Neutrophil (primary cell): ENCODE results near the gene TCERG1L.

Experiments
- H3K27ac ChIP-seq: fragments of 200-600 bp; sonication (generic); 2 replicates; pipeline ENCODE4 v1.5.1; 2016; ENCODE audit warnings: mild to moderate bottlenecking, moderate library complexity
- H3K27me3 ChIP-seq: fragments of 200-600 bp; sonication (generic); 2 replicates; pipeline ENCODE4 v1.6.0; 2016; ENCODE audit warnings: mild to moderate bottlenecking
- H3K36me3 ChIP-seq: fragments of 200-600 bp; sonication (generic); 2 replicates; pipeline ENCODE4 v1.5.1; 2017
- H3K4me1 ChIP-seq, 2 experiments: fragments of 200-600 bp in 1 of 2; sonication (generic) in 1 of 2; 1 replicate in 1 of 2; 2 replicates in 1 of 2; pipeline versions ENCODE4 v1.5.1 to v1.6.1; 2013 to 2016; ENCODE audit warnings: low read depth in 1 of 2, low read length in 1 of 2, mild to moderate bottlenecking in 1 of 2, moderate library complexity in 1 of 2; ENCODE audit not compliant: control insufficient read depth in 1 of 2, insufficient read depth in 1 of 2
- H3K4me3 ChIP-seq, 2 experiments: fragments of 200-600 bp in 1 of 2; sonication (generic) in 1 of 2; 1 replicate in 1 of 2; 2 replicates in 1 of 2; pipeline ENCODE4 v1.5.1; 2013 to 2016; ENCODE audit warnings: low read depth in 1 of 2, low read length in 1 of 2, mild to moderate bottlenecking in 1 of 2, moderate library complexity in 1 of 2
- H3K9me3 ChIP-seq: fragments of 200-600 bp; sonication (generic); 2 replicates; pipeline ENCODE4 v1.5.1; 2016
- CTCF ChIP-seq: fragments of 200-600 bp; sonication (generic); IDR thresholded peaks from 2 replicates; pipeline ENCODE4 v1.5.1; 2016; ENCODE audit warnings: antibody characterized with exemption

TCERG1L gene

GRCh38 chr10:131320860-131321604 is 9.5 kb upstream of the TCERG1L start:
- no peak overlapping the region for H3K27ac ChIP-seq
- H3K27me3 ChIP-seq: peaks cover 41% of the 10 kb centered on the region

GRCh38 chr10:131318814-131319213 is 7.3 kb upstream of the TCERG1L start:
- peaks cover 59% of the 10 kb centered on the region for H3K27me3 ChIP-seq

More at GRCh38 chr10:131320860-131321604, 9.5 kb upstream of the TCERG1L start:
- H3K9me3 ChIP-seq: no peaks in the 10 kb centered on the region
- H3K36me3 ChIP-seq: no peaks in the 10 kb centered on the region
- no peaks in the 10 kb centered on the region for H3K4me1 ChIP-seq
- H3K4me3 ChIP-seq: no peak overlapping the region
- TF ChIP-seq CTCF: no peak

GRCh38 chr10:131318291-131318690 is 6.8 kb upstream of the TCERG1L start:
- no peak for TF ChIP-seq CTCF
- H3K4me1 ChIP-seq: no peaks in the 10 kb centered on the region
- no peaks in the 10 kb centered on the region for H3K36me3 ChIP-seq
- H3K27ac ChIP-seq: no peak overlapping the region
- no peak overlapping the region for H3K4me3 ChIP-seq
- H3K9me3 ChIP-seq: no peaks in the 10 kb centered on the region
- H3K27me3 ChIP-seq: peaks cover 60% of the 10 kb centered on the region

More at GRCh38 chr10:131318814-131319213, 7.3 kb upstream of the TCERG1L start:
- Histone ChIP-seq H3K4me1 (no peaks in the 10 kb centered on the region), H3K9me3 (no peaks in the 10 kb centered on the region), H3K36me3 (no peaks in the 10 kb centered on the region), H3K4me3 (no peak overlapping the region), H3K27ac (no peak overlapping the region)
- no peak for TF ChIP-seq CTCF

- H3K4me3 ChIP-seq: no peak overlapping the region
- H3K36me3 ChIP-seq: no peaks in the 10 kb centered on the region
Observed at GRCh38 chr10:131316321-131317075, 5.0 kb upstream of the TCERG1L start.

GRCh38 chr10:131315344-131315743 is 3.8 kb upstream of the TCERG1L start:
- Histone ChIP-seq H3K27ac (no peak overlapping the region), H3K4me3 (no peak overlapping the region), H3K27me3 (peaks cover 65% of the 10 kb centered on the region)

More at GRCh38 chr10:131316321-131317075, 5.0 kb upstream of the TCERG1L start:
- no peaks in the 10 kb centered on the region for H3K9me3 ChIP-seq
- peaks cover 65% of the 10 kb centered on the region for H3K27me3 ChIP-seq
- H3K4me1 ChIP-seq: no peaks in the 10 kb centered on the region
- no peak overlapping the region for H3K27ac ChIP-seq
- TF ChIP-seq CTCF: no peak

More at GRCh38 chr10:131315344-131315743, 3.8 kb upstream of the TCERG1L start:
- TF ChIP-seq CTCF: no peak
- Histone ChIP-seq H3K4me1 (no peaks in the 10 kb centered on the region), H3K9me3 (no peaks in the 10 kb centered on the region), H3K36me3 (no peaks in the 10 kb centered on the region)
